HG03565 (cell line): Measurements from ENCODE around the gene PRSS38.
"Not testable (repeated sequence)": the region's sequence is repeated elsewhere in the genome, so short reads cannot be mapped to it uniquely, and the experiment has no call there.

Source experiments
- ATAC-seq: cut with Tn5 transposase; IDR thresholded peaks from one replicate; pipeline ENCODE4 v1.9.1; 2021; ENCODE audit warnings: mild to moderate bottlenecking, moderate library complexity; ENCODE audit not compliant: unreplicated experiment

The PRSS38 gene

GRCh38 chr1:227838181-227838580 lies 22.7 kb downstream of the PRSS38 start:
- no peak for ATAC-seq

GRCh38 chr1:227841096-227841495 lies 25.6 kb downstream of the PRSS38 start:
- no peak for ATAC-seq

DNA sequence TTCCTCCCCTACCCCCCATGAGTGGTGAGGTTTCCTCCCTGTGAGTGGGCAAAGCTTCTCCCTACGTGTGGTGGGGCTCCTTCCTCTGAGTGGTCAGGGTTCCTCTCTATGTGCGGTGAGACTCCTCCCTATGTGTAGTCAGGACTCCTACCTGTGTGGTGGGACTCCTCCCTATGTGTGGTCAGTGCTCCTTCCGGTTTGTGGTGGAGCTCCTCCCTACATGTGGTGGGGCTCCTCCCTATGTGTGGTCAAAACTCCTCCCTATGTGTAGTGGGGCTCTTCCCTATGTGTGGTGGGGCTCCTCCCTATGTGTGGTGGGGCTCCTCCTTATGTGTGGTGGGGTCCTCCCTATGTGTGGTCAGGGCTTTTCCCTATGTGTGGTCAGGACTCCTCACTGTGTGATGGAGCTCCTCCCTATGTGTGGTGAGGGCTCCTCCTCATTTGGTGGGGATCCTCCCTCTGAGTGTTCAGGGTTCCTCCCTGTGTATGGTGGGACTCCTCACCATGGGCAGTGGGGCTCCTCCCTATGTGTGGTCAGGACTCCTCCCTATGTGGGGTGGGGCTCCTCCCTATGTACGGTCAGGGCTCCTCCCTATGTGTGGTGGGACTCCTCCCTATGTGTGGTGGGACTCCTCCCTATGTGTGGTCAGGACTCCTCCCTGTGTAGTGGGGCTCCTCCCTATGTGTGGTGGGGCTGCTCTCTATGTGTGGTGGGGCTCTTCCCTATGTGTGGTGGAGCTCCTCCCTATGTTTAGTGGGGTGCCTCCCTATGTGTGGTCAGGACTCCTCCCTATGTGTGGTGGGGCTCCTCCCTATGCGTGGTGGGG lies 29.1 kb downstream of the PRSS38 start:
- ATAC-seq: no peak

DNA sequence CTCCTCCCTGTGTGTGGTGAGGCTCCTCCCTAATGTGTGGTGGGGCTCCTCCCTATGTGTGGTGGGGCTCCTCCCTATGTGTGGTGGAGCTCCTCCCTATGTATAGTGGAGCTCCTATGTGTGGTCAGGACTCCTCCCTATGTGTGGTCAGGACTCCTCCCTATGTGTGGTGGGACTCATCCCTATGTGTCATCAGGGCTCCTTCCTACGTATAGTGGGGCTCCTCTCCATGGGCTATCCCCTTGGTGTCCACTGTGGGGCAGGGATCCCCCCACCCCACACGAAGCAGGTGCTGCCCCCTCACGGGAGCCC lies 29.6 kb downstream of the PRSS38 start:
- ATAC-seq: no peak

GRCh38 chr1:227845519-227845918 lies 30.0 kb downstream of the PRSS38 start:
- no peak for ATAC-seq

GRCh38 chr1:227846265-227846858 lies 30.9 kb downstream of the PRSS38 start:
- no peak for ATAC-seq

DNA sequence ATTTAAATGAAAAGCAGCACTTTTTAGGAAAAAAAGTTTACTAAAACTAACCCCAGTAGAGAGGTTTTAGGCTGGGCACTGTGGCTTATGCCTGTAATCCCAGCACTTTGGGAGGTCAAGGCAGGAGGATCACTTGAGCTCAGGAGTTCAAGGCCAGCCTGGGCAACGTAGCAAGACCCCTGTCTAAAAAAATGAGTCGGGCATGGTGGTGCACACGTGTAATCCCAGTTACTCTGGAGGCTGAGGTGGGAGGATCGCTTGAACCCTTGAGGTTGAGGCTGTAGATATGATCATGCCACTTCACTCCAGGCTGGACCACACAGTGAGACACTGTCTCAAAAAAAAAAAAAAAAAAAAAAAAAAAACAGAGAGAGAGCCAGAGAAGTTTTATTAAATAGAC lies 31.6 kb downstream of the PRSS38 start:
- not testable (repeated sequence) for ATAC-seq

DNA sequence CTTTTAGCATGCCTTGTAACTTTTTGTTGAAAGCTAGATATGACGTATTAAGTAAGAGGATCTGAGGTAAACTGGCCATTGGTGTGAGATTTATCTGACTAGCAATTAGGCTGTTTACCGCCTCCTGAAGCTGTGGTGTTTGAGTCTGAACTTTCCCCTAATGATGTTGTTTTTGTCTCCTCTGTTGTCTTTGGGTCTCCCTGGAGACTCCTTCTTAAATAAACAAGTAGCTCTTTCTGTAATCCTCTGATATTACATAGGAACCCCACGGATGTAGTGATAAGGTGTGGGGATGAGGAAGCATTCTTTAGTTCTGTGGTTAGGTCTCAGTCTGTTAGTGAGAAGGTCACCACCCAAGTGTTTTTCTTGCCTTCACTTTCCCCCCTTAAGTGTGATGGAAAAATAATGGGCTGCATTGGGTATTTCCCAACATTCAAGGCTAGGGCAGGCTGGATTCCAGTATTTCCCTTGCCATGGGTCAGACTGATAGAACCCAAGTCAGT lies 33.0 kb downstream of the PRSS38 start:
- no peak for ATAC-seq

DNA sequence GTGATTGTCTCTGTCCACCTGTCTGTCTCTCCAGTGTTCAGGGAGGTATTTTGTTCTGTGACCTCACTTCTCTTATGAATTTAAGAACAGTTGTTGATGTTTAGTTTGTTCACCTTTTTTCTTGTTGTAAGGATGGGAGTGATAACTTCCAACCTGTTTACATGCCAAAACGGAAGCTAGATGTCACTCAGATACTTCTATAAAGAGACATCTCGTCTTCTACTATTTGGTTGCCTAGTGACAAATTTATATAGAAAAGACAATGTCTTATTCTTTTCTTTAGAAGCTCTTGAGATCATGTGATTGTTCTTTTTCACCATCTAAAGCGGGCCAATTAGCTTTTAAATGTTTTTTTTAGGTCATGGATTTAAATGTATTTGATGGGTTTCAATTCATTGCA lies 33.8 kb downstream of the PRSS38 start:
- ATAC-seq: no peak

GRCh38 chr1:227854189-227854588 lies 38.7 kb downstream of the PRSS38 start:
- ATAC-seq: no peak

GRCh38 chr1:227855687-227856086 lies 40.2 kb downstream of the PRSS38 start:
- ATAC-seq: no peak

- no peak for ATAC-seq
Measured at GRCh38 chr1:227856147-227856858, 40.8 kb downstream of the PRSS38 start.

- no peak for ATAC-seq
Measured at GRCh38 chr1:227864882-227865281, 49.4 kb downstream of the PRSS38 start.

GRCh38 chr1:227869279-227869842 lies 53.9 kb downstream of the PRSS38 start:
- no peak for ATAC-seq

GRCh38 chr1:227869851-227870305 lies 54.4 kb downstream of the PRSS38 start:
- no peak for ATAC-seq

DNA sequence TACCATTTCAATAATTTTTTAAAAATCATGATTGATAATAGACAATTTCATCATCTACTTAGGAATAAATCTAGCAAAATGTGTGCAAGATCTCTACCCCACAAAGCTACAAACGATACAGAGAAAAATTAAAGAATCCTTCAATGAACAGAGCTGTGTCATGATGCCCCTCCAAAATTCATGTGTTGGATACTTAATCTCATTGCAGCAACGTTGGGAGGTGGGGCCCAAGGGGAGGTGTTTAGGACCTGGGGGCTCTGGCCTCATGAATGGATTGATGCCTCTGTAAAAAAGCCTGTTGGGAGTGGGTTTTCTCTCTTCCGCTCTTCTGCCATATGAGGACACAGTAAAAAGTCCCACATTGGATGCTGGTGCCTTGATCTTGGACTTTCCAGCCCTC lies 54.9 kb downstream of the PRSS38 start:
- no peak for ATAC-seq

GRCh38 chr1:227871892-227872291 lies 56.4 kb downstream of the PRSS38 start:
- ATAC-seq: not testable (repeated sequence)

DNA sequence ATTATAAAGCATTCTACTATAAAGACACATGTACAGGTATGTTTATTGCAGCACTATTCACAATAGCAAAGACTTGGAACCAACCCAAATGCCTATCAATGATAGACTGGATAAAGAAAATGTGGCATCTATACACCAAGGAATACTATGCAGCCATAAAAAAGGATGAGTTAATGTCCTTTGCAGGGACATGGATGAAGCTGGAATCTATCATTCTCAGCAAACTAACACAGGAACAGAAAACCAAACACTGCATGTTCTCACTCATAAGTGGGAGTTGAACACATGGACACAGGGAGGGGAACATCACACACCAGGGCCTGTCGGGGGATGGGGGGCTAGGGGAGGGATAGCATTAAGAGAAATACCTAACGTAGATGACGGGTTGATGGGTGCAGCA lies 62.3 kb downstream of the PRSS38 start:
- not testable (repeated sequence) for ATAC-seq

- ATAC-seq: no peak
Measured at GRCh38 chr1:227880342-227880924, 65.0 kb downstream of the PRSS38 start.

- ATAC-seq: no peak
Measured at GRCh38 chr1:227883073-227883520, 67.6 kb downstream of the PRSS38 start.
